Endometrial microvascular endothelial cells (primary cell): ENCODE data around the gene ACOX3. TPM values are rescaled to one million over a fixed set of nuclear protein-coding genes. Genes with fewer than 3 reads are reported as not detected.
"Not testable (repeated sequence)": the region's sequence is repeated elsewhere in the genome, so short reads cannot be mapped to it uniquely, and the experiment has no call there.

ENCODE experiments used
- in situ Hi-C: cut with HindIII; loops from 2 replicates; pipeline ENCODE4 v1.10.0; 2017; ENCODE audit warnings: low sequenced_read_pairs, low pct_unique_long_range_greater_than_20kb; ENCODE audit errors: inconsistent ontology term
- total RNA-seq: library from RNA; depleted of rRNA; stranded (reverse); fragments of >200 nt; gene quantifications from one replicate; pipeline ENCODE4 v1.2.3, GENCODE V29; 2015; ENCODE audit errors: inconsistent ontology term

ACOX3 gene
- 26.0 TPM for total RNA-seq

DNA sequence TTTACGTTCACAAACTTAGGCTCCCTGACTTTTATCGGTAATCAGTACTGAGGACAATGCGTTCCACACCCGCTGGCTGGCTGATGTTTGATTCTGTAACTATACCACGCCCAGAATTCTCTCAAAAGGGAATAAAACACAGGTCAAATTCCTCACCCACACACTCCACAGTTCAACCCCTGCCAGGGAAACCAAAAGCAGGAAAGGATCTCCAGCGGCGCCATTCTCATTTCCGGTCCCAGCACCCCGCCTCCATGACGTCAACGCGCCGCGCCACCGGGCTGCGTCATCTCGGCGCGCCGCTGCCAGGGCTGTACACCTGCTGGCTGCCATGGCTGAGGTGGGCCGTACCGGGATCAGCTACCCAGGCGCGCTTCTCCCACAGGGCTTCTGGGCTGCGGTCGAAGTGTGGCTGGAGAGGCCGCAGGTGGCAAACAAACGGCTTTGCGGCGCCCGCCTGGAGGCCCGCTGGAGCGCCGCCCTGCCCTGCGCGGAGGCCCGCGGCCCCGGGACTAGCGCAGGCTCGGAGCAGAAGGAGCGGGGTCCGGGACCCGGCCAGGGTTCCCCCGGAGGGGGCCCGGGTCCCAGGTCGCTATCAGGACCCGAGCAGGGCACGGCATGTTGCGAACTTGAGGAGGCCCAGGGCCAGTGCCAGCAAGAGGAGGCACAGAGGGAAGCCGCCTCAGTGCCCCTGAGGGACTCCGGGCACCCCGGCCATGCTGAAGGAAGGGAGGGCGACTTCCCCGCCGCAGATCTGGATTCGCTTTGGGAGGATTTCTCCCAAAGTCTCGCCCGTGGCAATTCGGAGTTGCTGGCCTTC is at the start of gene ACOX3, which contains the start of gene TRMT44:
Gene ACOX3, minus strand, starts transcription at position 232 of the 820 bp plus-strand sequence. CDS start 24,202 bp downstream, outside the sequence.
Gene TRMT44, plus strand, starts transcription at position 286 of the 820 bp plus-strand sequence. Its CDS starts 46 bp downstream, at position 332.
- in situ Hi-C loops = no loop called here

DNA sequence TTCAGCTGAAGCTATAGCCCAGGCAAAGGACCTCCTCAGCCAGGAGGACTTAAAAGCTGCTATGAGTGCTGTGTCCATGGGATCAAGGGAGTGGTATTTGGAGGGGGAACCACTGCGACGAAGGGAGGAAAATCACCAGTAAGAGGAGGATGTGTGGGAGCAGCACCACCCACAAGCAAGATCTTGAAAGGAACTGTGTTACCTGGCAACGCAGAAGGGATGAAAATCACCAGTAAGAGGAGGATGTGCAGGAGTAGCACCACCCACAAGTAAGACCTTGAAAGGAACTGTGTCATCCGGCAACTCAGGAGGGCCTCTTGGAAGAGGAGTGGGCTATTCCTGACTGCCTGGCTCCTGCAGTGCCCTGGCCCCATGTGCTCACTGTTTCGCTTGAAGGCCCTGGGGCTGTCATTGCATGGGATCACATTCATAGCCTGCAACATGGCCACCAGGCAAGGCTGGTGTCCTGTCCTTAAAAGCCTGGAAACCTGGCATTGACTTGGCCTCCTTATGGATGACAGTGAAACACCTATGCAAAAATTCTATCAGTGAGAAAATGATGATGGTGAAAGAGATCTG is 48.4 kb upstream of the ACOX3 start:
- in situ Hi-C loops = no loop called here

DNA sequence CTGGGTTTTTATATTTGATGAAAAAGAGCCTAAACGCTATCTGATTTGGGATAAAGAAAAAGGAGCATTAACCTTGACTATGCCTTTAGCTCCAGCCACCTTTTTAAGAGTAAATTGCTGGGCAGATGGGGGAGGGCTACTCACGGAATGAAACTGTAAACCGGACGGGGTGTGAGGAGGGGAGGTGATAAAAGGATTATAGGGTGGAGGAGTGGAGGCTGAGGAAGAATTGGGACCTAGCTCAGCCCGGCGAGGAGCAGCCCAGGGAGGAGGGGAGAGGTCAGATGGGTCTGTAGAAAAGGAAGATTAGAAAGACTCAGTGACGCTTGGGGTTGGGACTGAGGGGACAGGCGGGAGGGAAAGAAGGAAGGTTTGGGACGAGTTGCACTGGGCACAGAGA is 46.1 kb upstream of the ACOX3 start:
- in situ Hi-C loops = not testable (repeated sequence)

DNA sequence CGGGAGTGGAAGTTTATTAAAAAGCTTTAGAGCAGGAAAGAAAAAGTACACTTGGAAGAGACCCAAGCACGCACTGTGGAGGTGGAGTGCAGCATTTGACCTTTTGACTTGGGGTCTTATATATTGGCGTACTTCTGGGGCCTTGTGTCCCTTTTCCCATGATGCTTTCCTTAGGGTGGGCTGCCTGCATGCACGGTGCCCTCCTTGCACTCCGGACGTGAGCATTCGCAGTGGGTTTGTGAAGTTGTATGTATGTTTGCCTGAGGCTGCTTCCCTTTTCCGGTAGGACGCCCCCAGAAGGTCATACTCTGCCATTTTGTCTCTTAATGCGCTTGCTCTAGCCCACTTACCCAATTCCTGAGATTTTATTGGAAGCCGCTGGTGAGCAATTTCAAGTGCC is 39.7 kb upstream of the ACOX3 start:
- in situ Hi-C loops = no loop called here

DNA sequence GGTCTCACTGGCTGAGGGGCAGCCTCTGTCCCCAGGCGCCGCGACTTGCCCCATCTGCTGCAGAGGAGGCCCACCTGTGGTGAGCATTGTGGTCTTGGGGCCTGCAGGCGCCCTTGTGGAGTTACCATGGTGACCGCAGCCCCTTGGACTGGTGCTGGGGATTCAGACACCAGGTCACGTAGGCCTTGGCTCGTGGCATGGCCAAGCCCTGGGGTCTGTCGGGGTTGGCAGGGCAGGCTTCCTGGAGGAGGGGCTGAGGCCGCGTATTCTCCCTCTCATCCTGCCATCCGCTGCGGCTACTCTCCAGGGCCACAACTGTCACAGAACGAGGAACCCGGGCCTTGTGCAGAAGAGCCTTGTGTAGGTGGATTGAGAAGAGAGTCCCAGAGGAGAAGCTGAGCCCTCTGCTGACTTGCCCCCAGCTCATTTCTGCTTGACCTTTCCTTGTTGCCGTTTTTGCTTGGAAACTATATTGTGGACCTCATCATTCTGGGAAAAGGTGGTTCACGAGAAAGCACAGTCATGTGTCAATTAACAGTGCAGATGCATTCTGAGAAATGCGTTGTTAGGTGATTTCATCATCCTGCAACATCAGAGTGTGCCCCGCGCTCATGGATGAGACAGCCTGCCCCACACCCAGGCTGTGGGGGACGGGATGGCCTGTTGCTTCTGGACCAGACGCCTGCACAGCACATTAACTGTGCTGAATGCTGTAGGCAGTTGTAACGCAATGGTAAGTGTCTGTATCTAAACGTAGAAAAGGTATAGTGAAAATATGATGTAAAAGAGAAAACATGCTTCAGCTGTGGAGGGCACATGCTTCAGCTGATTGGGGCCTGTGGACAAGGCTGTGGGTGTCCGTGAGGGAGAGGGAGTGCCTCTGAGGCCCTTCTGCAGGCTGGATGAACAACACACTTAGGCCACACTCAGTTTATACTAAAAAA is 38.5 kb upstream of the ACOX3 start:
- in situ Hi-C loops = no loop called here

DNA sequence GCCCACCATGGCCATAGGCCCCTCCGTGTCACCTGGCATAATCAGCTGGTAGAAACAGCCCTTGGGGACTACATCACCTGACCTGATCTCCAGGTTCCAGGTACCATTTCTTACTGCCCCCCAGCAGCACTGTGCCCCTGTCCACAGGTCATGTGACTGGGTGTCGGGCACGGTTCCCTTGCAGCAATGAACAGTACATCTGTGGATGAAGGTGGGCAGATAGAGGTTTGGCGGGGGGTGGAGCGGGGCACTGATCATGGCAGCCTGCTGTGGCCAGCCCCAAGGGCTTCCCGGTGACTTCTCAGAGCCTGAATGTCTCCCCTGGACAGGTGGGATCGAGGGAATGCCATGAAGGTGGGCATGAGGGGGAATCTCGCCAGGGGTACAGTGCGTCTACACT is 37.8 kb upstream of the ACOX3 start:
- in situ Hi-C loops = no loop called here

DNA sequence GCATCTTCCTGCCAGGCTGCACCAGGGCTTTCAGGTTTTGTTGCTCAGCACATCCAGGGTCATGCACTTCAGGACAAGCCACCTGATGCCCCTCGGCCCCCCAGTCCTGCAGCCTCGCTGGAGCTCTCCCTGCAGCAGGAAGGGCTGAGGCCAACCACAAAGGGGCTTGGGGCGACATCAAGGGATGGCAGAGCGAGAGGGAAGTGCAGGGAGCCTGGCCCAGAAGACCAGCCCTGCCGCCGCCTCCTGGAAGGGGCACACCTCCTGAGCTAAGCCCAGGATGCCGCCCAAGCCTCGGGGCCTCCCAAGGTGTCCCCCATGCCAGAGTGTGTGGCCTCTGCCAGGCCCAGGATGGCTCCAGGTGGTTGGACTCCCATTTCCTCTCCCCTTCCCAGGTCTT is 37.2 kb upstream of the ACOX3 start:
- in situ Hi-C loops = no loop called here

DNA sequence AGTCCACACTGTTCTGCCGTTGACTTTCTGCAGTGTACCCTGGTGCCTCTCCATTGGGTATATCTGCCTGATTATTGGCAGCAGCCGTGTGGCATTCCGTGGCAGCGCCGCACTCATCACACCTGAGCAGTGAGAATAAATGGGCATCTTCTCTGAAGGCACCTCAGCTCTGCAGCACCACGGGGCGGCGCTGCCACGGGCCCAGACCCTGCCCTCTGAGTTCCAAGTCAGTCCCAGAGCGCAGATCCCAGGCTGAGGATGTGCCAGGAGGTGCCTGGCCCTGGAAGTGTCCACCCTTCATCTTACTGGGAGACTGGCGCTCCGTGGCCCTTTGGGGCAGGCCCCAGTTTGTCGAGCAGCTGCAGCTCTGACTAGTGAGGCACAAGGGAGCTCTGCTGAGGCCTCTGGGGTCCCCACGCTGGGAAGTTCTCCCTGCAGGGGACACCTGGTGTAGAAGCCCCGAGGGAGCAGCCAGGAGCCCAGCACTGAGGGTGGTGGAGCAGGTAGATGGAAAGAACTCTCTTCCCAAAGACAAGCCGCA is 36.6 kb upstream of the ACOX3 start:
- in situ Hi-C loops = no loop called here

DNA sequence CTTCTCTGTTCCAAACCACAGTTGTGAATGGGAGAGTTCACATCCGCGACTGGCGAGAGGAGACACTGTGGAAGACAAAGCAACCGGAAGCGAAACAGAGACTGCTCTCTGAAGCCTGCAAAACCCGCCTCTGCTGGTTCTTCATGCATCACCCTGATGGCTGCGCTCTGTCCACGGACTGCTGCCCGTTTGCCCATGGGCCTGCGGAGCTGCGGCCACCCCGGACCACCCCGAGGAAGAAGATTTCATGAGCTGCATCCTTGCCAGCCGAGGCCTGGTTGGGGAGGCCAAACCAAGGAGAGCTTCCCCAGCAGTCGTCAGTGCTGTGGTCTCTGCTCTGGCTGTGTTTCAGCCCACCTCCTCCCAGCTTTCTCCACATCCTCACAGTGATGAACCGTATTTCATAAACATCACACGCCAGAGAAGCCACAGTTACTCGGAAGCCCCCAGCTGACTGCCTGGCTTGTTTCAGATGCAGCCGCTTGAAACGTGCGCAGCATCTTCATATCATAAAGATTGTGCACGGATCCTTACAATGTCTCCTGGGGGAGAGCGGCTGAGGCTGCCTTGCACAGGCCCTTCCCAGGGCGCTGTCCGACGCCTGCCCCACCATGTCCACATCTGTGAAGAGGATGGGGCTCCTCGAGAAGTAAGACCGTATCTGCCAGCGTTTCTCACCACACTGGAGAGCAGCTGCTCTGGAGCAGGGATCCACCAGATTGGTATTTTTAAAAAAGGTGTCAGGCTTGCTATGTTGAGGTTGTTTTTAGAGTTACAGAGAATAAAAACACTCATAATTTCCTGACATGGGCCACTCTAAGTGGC is 35.4 kb upstream of the ACOX3 start:
- in situ Hi-C loops = no loop called here

DNA sequence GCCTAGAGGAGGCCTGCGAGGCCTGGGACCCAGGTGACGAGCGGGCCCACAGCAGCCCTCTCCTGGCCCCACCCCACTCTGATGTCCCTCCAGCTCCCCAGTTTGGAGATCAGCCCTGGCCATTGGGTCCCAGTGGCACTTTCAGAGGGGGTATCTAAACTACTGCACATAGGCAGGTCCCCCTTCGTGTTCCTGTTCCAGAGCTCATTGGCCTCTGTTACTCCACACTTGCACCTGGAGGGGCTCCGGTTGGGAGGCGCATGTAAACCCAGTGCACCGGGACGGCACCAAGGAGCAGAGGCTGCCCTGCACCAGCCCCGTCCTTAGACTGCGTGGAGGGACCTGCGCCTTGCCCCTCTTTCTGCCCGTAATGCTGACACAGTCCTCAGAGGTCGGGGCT is 34.3 kb upstream of the ACOX3 start:
- in situ Hi-C loops = no loop called here

DNA sequence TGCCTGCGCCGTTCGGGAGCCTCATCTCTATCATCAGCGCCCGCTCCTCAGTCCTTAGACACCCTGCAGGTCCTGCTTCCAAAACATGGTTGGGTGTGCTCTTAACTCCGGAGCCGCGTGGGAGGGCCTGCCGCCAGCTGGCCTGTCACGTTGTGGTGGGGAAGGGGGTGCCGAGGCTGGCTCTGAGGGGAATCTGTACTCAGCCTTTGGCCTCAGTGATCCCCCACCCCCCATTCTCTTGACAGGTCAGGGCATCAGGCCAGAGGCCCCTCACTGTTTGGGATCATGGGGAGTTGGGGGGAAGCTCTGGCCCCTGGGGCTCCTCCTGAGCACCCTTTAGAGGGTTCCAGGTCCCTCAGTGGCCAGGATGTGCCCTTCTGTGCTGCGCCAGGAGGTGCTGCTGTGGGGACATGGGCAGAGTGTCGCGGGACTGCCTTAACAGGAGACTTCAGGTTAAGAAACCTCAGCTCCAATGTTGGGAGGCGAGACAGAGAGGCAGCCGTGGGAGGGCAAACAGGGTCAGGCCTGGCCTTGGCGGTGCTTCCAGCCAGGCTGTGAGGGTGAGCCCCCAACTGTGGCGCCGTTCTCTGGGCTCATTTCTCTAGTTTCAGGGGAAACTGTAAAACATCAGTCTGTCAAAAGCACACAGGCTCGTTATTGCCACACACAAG is 33.5 kb upstream of the ACOX3 start:
- in situ Hi-C loops = no loop called here

DNA sequence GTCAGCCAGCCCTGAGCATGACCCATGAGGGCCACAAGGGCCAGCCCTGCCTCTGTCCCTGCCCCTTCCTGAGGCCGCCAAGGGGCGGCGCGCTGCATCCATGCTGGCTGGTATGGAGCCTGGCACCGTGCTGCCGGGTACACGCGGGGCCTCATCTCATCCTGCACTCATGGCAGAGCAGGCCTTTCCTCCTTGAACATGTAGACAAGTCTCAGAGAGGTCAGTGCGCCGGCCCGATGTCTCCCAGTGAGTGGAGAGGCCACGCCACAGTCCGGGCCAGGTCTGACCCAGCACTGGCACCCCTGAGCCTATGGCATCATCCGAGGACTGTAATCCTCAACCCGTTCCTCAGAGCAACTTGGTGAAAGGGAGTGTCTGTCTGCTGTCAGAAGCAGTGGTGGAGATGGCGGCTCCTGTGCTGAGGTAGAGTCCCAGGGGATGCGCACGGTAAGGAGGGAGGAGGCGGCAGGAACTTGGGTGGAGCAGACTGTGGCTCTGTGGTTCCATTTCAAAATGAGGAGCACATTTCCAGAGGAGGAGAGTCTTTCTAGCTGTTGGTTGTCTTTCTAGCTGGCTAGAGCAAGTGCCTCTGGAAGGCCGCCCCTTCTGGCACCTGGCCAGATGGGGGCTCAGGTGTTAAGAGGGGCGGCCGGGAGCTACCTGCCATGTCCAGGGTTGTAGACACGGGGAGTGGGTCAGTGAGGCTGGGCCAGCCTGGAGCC is 32.8 kb upstream of the ACOX3 start:
- in situ Hi-C loops = no loop called here

DNA sequence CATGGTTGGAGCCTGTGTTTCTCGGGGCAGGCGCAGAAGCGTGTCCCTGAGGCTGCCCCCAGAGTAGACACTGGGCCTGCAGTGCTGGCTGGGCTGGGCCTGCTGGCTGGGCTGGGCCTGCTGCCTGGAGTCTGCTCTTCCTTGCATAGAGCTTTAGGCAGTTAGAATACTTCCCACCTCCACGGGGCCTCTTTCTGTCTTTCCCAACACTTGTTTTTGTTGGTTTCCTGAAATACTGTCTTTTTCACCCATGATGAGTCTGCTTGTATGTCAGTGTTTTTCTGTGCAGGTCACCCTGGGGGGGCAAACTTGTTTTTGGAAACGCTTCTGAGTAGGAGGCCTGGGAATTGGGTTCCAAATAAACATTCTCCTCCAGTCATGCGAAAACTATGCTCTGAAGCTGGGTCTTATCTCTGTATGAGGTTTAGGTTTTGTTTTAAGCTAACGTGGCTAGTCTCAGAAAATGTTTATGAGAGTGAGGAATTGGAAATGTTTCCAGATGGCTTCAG is 32.2 kb upstream of the ACOX3 start:
- in situ Hi-C loops = no loop called here

DNA sequence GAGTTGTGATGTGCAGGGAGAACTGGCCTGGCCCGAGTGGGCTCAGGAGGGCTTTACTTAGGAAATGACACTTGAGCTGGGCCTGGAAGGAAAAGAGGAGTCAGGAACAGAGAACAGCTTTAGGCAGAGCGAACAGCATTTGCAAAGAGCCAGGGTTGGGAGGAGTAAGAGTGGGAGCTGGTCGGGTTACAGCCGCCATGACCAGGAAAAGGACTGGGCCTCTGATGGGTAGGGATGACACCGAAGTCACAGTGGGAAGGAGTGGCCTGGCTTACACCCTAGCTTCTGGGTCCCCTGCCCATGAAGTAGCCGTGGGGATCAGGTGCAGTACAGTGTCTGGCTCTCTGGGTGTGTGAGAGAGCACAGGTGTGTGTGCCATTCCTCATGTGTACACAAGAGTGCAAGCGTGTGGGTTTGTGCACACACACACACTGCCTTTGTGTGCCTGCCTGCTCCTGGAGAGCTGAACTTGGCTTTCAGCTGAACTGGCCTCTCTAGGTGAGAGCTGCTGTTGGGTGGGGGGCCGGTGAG is 31.7 kb upstream of the ACOX3 start:
- in situ Hi-C loops = no loop called here

DNA sequence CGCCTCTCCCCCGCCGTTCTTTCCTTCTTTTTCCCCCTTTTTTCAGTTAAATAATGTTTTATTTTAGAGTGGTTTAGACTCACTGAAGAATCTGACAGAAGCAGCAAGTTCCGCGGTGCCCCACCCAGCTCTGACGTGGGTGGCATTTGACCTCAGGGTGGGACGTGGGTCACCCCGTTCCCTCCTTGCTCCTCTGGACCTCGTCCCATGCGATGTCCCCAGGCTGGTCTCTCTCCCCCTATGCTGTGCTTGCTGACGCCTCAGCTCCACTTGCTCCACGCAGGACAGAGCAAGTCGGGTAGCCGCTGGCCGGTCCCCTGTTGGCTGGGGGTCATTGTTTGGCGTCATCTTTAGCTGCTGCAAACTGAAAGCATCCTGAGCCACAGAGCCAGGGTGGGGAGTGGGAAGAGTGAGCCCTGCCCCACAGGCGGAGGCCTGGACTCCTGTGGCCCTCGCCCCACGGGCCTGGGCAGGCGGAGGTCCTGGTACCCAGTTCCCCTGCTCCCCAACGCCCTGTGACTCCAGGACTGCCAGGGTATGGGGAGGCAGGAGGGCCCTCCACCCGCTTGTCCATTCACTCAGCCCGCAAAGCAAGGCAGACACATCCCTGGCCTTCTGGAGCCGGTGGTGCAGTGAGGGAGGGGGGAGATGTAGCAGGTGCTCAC is 30.8 kb upstream of the ACOX3 start:
- in situ Hi-C loops = no loop called here

DNA sequence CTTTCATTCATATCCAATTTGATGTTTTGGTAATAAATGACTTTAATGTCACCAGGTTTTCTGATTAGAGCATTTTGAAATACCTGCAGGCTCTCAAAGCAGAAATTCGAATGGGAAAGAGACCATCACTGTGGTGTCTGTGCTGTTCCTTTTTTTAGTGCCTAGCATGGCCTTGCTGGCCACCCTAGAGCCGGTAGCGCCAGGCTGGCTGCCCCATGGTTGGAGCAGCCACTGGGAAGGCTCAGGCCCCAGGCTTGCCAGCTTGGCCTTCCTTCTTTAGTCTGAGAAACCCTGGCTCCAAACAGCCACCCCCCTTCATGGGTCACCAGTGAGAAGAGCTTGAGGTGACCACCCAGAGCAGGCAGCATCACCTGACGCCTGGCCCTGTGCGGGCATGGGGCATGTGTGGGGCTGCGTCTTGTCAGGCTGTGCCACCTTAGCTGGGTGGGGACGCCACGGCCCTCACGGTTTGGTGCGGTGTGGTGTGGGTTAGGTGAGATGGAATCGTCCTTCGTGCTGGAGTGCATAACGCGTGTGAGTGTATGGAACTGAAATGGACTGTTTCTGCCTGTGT is 30.0 kb upstream of the ACOX3 start:
- in situ Hi-C loops = no loop called here
